ENCODE data around the gene NBAS.

DNA sequence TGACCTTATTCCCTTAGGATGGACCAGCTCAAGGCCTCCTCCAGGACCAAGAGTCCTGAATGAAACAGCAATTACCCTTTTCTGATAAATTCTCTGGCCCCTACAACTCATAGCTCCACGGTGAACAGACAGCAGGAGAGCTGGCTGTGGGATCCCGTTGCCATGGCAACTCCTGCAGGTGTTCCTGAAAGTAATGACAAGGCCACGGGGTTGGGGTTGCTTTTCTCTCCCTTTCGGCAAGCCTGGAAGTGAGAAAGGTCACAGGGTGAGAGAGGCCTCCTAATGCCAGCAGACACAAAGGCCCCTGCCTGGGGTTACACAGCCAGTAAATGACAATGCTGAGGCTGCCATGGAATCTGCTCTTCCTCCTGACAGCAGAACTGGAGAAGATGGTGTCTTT lies 403.0 kb downstream of the NBAS start:
- TF ChIP-seq, protein P1, sequence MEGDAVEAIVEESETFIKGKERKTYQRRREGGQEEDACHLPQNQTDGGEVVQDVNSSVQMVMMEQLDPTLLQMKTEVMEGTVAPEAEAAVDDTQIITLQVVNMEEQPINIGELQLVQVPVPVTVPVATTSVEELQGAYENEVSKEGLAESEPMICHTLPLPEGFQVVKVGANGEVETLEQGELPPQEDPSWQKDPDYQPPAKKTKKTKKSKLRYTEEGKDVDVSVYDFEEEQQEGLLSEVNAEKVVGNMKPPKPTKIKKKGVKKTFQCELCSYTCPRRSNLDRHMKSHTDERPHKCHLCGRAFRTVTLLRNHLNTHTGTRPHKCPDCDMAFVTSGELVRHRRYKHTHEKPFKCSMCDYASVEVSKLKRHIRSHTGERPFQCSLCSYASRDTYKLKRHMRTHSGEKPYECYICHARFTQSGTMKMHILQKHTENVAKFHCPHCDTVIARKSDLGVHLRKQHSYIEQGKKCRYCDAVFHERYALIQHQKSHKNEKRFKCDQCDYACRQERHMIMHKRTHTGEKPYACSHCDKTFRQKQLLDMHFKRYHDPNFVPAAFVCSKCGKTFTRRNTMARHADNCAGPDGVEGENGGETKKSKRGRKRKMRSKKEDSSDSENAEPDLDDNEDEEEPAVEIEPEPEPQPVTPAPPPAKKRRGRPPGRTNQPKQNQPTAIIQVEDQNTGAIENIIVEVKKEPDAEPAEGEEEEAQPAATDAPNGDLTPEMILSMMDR (IDR thresholded peaks at IDR 0.05): no peak
- TF ChIP-seq POLR2A (IDR thresholded peaks at IDR 0.05): no peak
